OCI-LY7 (cell line): ENCODE measurements around the gene RNF215. TPM values are rescaled to one million over a fixed set of nuclear protein-coding genes. Genes with fewer than 3 reads are reported as not detected.
A peak's percentile ranks its signal among the peaks of the same experiment; 100 is the strongest.

Experiments used
- BruUV-seq: library from RNA; stranded (reverse); fragments of 400-500 nt; replicated peaks from 2 replicates; lab custom pipeline; 2021; lab: Mats Ljungman, UMichigan
- CTCF ChIA-PET: fragments of 300-600 bp; sonication (Branson Sonifier 250); formaldehyde crosslinking; loops from one replicate; lab custom pipeline; 2022; ENCODE audit warnings: antibody characterized with exemption; ENCODE audit not compliant: unreplicated experiment; lab: Charles Lee
- POLR2A ChIA-PET: fragments of 300-600 bp; sonication (Branson Sonifier 250); formaldehyde crosslinking; loops from one replicate; lab custom pipeline; 2022; ENCODE audit warnings: antibody characterized with exemption; lab: Charles Lee
- DNase-seq: peaks from one replicate; pipeline ENCODE4 v3.0.0-alpha.2; 2015; ENCODE audit warnings: low spot score
- H2AFZ ChIP-seq: fragments of 200-600 bp; sonication (generic), shearing (Covaris generic); 2 replicates; pipeline ENCODE4 v1.6.1; 2014; ENCODE audit warnings: mild to moderate bottlenecking, antibody characterized with exemption, low read length, moderate library complexity
- H3K27ac ChIP-seq: fragments of 200-600 bp; sonication (generic); 2 replicates; pipeline ENCODE4 v1.5.1; 2014; ENCODE audit warnings: mixed run types, low read depth, mild to moderate bottlenecking, moderate library complexity, low read length, inconsistent platforms; ENCODE audit not compliant: poor library complexity, severe bottlenecking
- H3K36me3 ChIP-seq: fragments of 200-600 bp; sonication (generic); 2 replicates; pipeline ENCODE4 v1.6.1; 2014; ENCODE audit warnings: mild to moderate bottlenecking, antibody characterized with exemption, low read length, moderate library complexity, mixed read lengths; ENCODE audit not compliant: insufficient read depth
- H3K4me1 ChIP-seq: fragments of 200-600 bp; sonication (generic); 2 replicates; pipeline ENCODE4 v1.5.1; 2014; ENCODE audit warnings: mild to moderate bottlenecking, low read length; ENCODE audit not compliant: insufficient read depth, poor library complexity, severe bottlenecking
- H3K4me2 ChIP-seq: fragments of 200-600 bp; sonication (generic); 2 replicates; pipeline ENCODE4 v1.6.1; 2014; ENCODE audit warnings: mild to moderate bottlenecking, low read length
- H3K4me3 ChIP-seq: fragments of 200-600 bp; sonication (generic); 2 replicates; pipeline ENCODE4 v1.5.1; 2014; ENCODE audit warnings: mild to moderate bottlenecking, low read depth, low read length; ENCODE audit not compliant: poor library complexity, severe bottlenecking
- H3K79me2 ChIP-seq: fragments of 200-600 bp; sonication (generic); 2 replicates; pipeline ENCODE4 v1.6.1; 2016; ENCODE audit warnings: low read depth, mild to moderate bottlenecking, low read length, moderate library complexity, mixed read lengths; ENCODE audit not compliant: insufficient read depth
- H3K9me2 ChIP-seq: fragments of 200-600 bp; sonication (generic); 2 replicates; pipeline ENCODE4 v1.6.1; 2016; ENCODE audit warnings: mild to moderate bottlenecking, low read length, mixed read lengths; ENCODE audit not compliant: insufficient read depth
- H3K9me3 ChIP-seq: fragments of 200-600 bp; sonication (generic); 2 replicates; pipeline ENCODE4 v1.6.1; 2014; ENCODE audit warnings: mild to moderate bottlenecking, mixed run types, low read length, mixed read lengths
- H4K20me1 ChIP-seq: fragments of 200-600 bp; sonication (generic); 2 replicates; pipeline ENCODE4 v1.6.1; 2014; ENCODE audit warnings: mild to moderate bottlenecking, antibody characterized with exemption, low read length, moderate library complexity, mixed read lengths; ENCODE audit not compliant: insufficient read depth
- EZH2phosphoT487 ChIP-seq: fragments of 200-600 bp; sonication (generic); IDR thresholded peaks from 2 replicates; pipeline ENCODE4 v1.6.1; 2018; ENCODE audit warnings: low read depth, borderline replicate concordance, mild to moderate bottlenecking, mixed run types, antibody characterized with exemption, low read length, moderate library complexity, mixed read lengths
- intact Hi-C: fragments of 100-400 bp; cut with micrococcal nuclease; formaldehyde crosslinking; loops from one replicate; pipeline ENCODE4 v1.10.0; 2022; ENCODE audit not compliant: unreplicated experiment
- total RNA-seq, 2 experiments: library from RNA; depleted of rRNA in 1 of 2; stranded (reverse); fragments of >200 nt in 1 of 2; shearing (Covaris generic) in 1 of 2; gene quantifications; 2 replicates each; pipeline ENCODE4 v1.2.3, GENCODE V29; 2014 to 2022
- TF ChIP-seq, protein P1 (sequence below): fragments of 200-600 bp; sonication (generic); conservative IDR thresholded peaks from 2 replicates; pipeline ENCODE4 v1.5.1; 2014; ENCODE audit warnings: mild to moderate bottlenecking, antibody characterized with exemption, low read length, moderate library complexity, mixed read lengths

Gene RNF215
- total RNA-seq, 2 experiments from 2014 or later: 8.0 to 13.8 TPM

DNA sequence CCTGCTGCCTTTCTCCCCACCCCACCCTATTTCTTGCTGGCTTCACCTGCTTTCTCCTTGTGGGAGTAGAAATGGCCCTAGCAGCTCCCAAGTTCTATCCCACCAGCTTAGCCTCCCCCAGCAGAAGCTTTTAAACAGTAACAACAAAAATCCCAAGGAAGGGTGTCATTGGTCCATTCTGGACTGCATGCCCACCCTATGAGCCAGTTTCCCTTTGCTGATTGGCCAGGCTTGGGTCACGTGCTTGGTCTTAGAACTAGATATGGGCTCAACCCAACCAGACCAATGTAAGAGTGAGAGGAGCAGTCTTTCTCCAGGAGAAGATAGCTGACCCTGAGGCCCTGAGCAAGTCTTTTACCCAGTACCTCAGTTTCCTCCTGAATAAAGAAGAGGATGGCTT is 40.7 kb upstream of the RNF215 start:
- TF ChIP-seq EZH2phosphoT487: no peak
- TF ChIP-seq, protein P1, sequence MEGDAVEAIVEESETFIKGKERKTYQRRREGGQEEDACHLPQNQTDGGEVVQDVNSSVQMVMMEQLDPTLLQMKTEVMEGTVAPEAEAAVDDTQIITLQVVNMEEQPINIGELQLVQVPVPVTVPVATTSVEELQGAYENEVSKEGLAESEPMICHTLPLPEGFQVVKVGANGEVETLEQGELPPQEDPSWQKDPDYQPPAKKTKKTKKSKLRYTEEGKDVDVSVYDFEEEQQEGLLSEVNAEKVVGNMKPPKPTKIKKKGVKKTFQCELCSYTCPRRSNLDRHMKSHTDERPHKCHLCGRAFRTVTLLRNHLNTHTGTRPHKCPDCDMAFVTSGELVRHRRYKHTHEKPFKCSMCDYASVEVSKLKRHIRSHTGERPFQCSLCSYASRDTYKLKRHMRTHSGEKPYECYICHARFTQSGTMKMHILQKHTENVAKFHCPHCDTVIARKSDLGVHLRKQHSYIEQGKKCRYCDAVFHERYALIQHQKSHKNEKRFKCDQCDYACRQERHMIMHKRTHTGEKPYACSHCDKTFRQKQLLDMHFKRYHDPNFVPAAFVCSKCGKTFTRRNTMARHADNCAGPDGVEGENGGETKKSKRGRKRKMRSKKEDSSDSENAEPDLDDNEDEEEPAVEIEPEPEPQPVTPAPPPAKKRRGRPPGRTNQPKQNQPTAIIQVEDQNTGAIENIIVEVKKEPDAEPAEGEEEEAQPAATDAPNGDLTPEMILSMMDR: no peak
- H3K4me1 ChIP-seq: peaks cover 20% of the 10 kb centered on the region
- BruUV-seq: no TSS peak
- CTCF ChIA-PET: interaction anchor here (0.6 kb wide), 1 partner anchor 145 kb away, joined by 6 read pairs; no protein-coding TSS in a partner anchor
- no peak overlapping the region for H3K4me3 ChIP-seq
- peak; percentile 37 for DNase-seq
- POLR2A ChIA-PET: no interaction called here
- no peak overlapping the region for H3K4me2 ChIP-seq
- H3K9me3 ChIP-seq: no peaks in the 10 kb centered on the region
- peaks cover 34% of the 10 kb centered on the region for H3K36me3 ChIP-seq
- intact Hi-C loops: loop anchor here (10.0 kb wide), 2 partner anchors 1043 to 1163 kb away; partner anchors contain the start of genes AP1B1, EWSR1 and RHBDD3
- H3K79me2 ChIP-seq: peaks cover 33% of the 10 kb centered on the region; the same call in 1 of the 2 replicates
- H2AFZ ChIP-seq: no peak overlapping the region
- no peaks in the 10 kb centered on the region for H3K9me2 ChIP-seq
- H4K20me1 ChIP-seq: no peaks in the 10 kb centered on the region
- no peak overlapping the region for H3K27ac ChIP-seq

DNA sequence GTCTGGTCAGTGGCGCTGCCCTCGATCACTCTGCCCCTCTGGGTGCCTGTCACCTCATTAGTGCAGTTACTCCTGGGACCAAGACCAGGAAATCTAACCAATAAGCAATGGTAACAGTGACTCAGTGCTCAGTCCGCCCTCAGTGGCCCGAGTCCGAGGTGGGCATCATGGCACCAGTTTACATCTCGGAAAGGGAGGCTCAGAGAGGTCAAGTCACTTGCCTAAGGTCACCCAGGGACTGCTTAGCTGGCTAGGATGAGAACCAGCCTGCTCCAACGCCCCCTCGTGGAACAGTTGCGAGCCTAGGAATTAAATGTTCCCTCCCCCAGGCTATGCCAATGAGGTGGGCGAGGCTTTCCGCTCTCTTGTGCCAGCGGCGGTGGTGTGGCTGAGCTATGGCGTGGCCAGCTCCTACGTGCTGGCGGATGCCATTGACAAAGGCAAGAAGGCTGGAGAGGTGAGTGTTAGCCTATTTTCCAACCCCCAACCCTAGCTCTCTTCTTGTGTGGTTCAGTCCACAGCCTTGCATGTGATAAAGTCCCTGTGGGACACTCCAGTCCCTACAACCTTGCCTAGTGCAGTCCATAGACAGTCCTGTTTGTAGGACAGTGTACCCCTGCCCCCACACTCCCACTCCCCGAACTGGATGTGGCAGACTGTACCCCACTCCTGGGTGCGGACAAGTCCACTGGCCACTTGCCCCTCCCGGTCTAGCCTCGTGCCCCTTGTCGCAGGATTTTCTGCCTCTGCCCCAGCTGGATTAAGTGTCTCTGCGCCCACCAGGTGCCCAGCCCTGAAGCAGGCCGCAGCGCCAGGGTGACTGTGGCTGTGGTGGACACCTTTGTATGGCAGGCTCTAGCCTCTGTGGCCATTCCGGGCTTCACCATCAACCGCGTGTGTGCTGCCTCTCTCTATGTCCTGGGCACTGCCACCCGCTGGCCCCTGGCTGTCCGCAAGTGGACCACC is 39.5 kb upstream of the RNF215 start:
- H3K9me2 ChIP-seq: no peaks in the 10 kb centered on the region
- H4K20me1 ChIP-seq: no peaks in the 10 kb centered on the region
- CTCF ChIA-PET: interaction anchor here (0.6 to 1.3 kb wide), 2 partner anchors 139 to 681 kb away, joined by 3 to 5 read pairs; partner anchors contain the start of gene SELENOM
- POLR2A ChIA-PET: interaction anchor here (0.6 to 5.5 kb wide), 2 partner anchors 9 to 192 kb away, joined by 3 to 48 read pairs; no protein-coding TSS in a partner anchor
- no peaks in the 10 kb centered on the region for H3K9me3 ChIP-seq
- H3K4me2 ChIP-seq: peak overlapping the region; percentile 99
- BruUV-seq: no TSS peak
- peaks cover 45% of the 10 kb centered on the region; the same call in 1 of the 2 replicates for H3K79me2 ChIP-seq
- peak; percentile 86 for DNase-seq
- H3K4me3 ChIP-seq: peak overlapping the region; percentile 93
- TF ChIP-seq, protein P1: peak; percentile 78
- TF ChIP-seq EZH2phosphoT487: no peak
- intact Hi-C loops: loop anchor here (1.0 to 10.0 kb wide), 3 partner anchors 9 to 1162 kb away; partner anchors contain the start of genes AP1B1, EWSR1 and RHBDD3
- peaks cover 32% of the 10 kb centered on the region for H3K4me1 ChIP-seq
- H2AFZ ChIP-seq: peak overlapping the region; percentile 85; the same call in 1 of the 2 replicates
- peaks cover 34% of the 10 kb centered on the region for H3K36me3 ChIP-seq
- H3K27ac ChIP-seq: peak overlapping the region; percentile 75
